H1 (cell line): ENCODE measurements around the gene SERP1. TPM values are rescaled to one million over a fixed set of nuclear protein-coding genes. Genes with fewer than 3 reads are reported as not detected.

Experiments used
- CTCF ChIA-PET: fragments of 300-600 bp; sonication (Branson Sonifier 250); formaldehyde crosslinking; loops from one replicate; lab custom pipeline; 2021; ENCODE audit not compliant: partially characterized antibody; lab: Charles Lee
- POLR2A ChIA-PET: fragments of 300-600 bp; sonication (Branson Sonifier 250); formaldehyde crosslinking; loops from one replicate; lab custom pipeline; 2021; ENCODE audit warnings: inconsistent platforms; ENCODE audit not compliant: partially characterized antibody; lab: Charles Lee
- DNase-seq, 2 experiments: peaks; one replicate each; pipeline versions ENCODE4 v3.0.0 to v3.0.0-alpha.2; 2010 to 2022; ENCODE audit warnings: low spot score in 2 of 2, low read depth in 1 of 2, mixed read lengths in 1 of 2
- FAIRE-seq: peaks from 2 replicates; lab custom pipeline; 2011; peaks lifted over from hg19 to GRCh38; lab: Jason Lieb, UNC
- H2AFZ ChIP-seq: 2 replicates; pipeline ENCODE4 v1.8.1; 2012; ENCODE audit warnings: low read length, inconsistent platforms
- H2AK5ac ChIP-seq: 2 replicates; pipeline ENCODE4 v1.6.1; 2013; ENCODE audit warnings: low read depth, low read length
- H2BK120ac ChIP-seq: replicated peaks from 2 replicates; pipeline ENCODE3; 2013; ENCODE audit warnings: low read depth, low read length, inconsistent platforms
- H2BK12ac ChIP-seq: 2 replicates; pipeline ENCODE4 v1.6.1; 2013; ENCODE audit warnings: low read depth, low read length
- H2BK15ac ChIP-seq: 2 replicates; pipeline ENCODE4 v1.6.1; 2013; ENCODE audit warnings: low read length
- H2BK20ac ChIP-seq: 2 replicates; pipeline ENCODE4 v1.6.1; 2013; ENCODE audit warnings: low read length
- H2BK5ac ChIP-seq: 2 replicates; pipeline ENCODE4 v1.6.1; 2013; ENCODE audit warnings: low read depth, low read length
- H3K14ac ChIP-seq: 2 replicates; pipeline ENCODE4 v1.6.1; 2013; ENCODE audit warnings: inconsistent platforms; ENCODE audit not compliant: insufficient read length
- H3K18ac ChIP-seq: 2 replicates; pipeline ENCODE4 v1.6.1; 2013; ENCODE audit warnings: low read length; ENCODE audit errors: extremely low read depth
- H3K23ac ChIP-seq: 2 replicates; pipeline ENCODE4 v1.6.1; 2013; ENCODE audit warnings: inconsistent platforms; ENCODE audit not compliant: insufficient read length
- H3K23me2 ChIP-seq: 2 replicates; pipeline ENCODE4 v1.6.1; 2013; ENCODE audit warnings: low read depth, low read length
- H3K27ac ChIP-seq: 2 replicates; pipeline ENCODE4 v1.6.1; 2011; ENCODE audit warnings: low read depth, low read length, inconsistent platforms
- H3K27me3 ChIP-seq, 4 experiments: replicated peaks in 1 of 4; 1 replicate in 1 of 4; 2 replicates in 3 of 4; pipeline versions ENCODE4 v1.6.1 to v1.8.1; 2011 to 2013; ENCODE audit warnings: low read length in 3 of 4, mild to moderate bottlenecking in 3 of 4, inconsistent platforms in 2 of 4, mixed read lengths in 2 of 4, moderate library complexity in 1 of 4; ENCODE audit not compliant: control insufficient read depth in 3 of 4, insufficient read depth in 3 of 4; ENCODE audit errors: extremely low read depth in 1 of 4
- H3K36me3 ChIP-seq, 4 experiments: 2 replicates each; pipeline versions ENCODE4 v1.6.1 to v1.8.1; 2011 to 2013; ENCODE audit warnings: mild to moderate bottlenecking in 4 of 4, low read length in 3 of 4, moderate library complexity in 2 of 4, control low read depth in 1 of 4, inconsistent platforms in 1 of 4; ENCODE audit not compliant: insufficient read depth in 4 of 4, control insufficient read depth in 2 of 4
- H3K4ac ChIP-seq: replicated peaks from 2 replicates; pipeline ENCODE3; 2013; ENCODE audit warnings: low read length, low read depth, mixed read lengths, inconsistent platforms; ENCODE audit not compliant: insufficient read length
- H3K4me1 ChIP-seq, 4 experiments: replicated peaks in 1 of 4; 1 replicate in 1 of 4; 2 replicates in 3 of 4; pipeline versions ENCODE4 v1.6.1 to v1.8.1; 2011 to 2013; ENCODE audit warnings: low read length in 3 of 4, inconsistent platforms in 2 of 4, mixed read lengths in 1 of 4; ENCODE audit not compliant: insufficient read depth in 4 of 4, control insufficient read depth in 3 of 4
- H3K4me2 ChIP-seq, 2 experiments: 2 replicates each; pipeline versions ENCODE4 v1.6.1 to v1.8.1; 2011 to 2013; ENCODE audit warnings: low read depth in 2 of 2, low read length in 2 of 2, control low read depth in 1 of 2, inconsistent platforms in 1 of 2, mild to moderate bottlenecking in 1 of 2; ENCODE audit not compliant: insufficient read depth in 1 of 2
- H3K4me3 ChIP-seq, 4 experiments: fragments of 200-600, 300-600 bp in 1 of 4; sonication (generic), shearing (Covaris generic), sonication (Bioruptor Twin) in 1 of 4; 2 replicates each; pipeline versions ENCODE4 v1.5.1 to v1.8.1; 2011 to 2016; ENCODE audit warnings: low read length in 4 of 4, low read depth in 3 of 4, control low read depth in 2 of 4, inconsistent platforms in 2 of 4, mild to moderate bottlenecking in 2 of 4, mixed read lengths in 1 of 4, moderate library complexity in 1 of 4; ENCODE audit not compliant: insufficient read depth in 2 of 4; ENCODE audit errors: extremely low read depth in 1 of 4
- H3K56ac ChIP-seq: replicated peaks from 2 replicates; pipeline ENCODE3; 2013; ENCODE audit warnings: low read depth, mild to moderate bottlenecking, mixed read lengths, low read length, inconsistent platforms; ENCODE audit not compliant: insufficient read length
- H3K79me1 ChIP-seq: 2 replicates; pipeline ENCODE4 v1.6.1; 2013; ENCODE audit warnings: low read depth, low read length, control low read depth
- H3K79me2 ChIP-seq, 2 experiments: 2 replicates each; pipeline versions ENCODE4 v1.6.1 to v1.8.1; 2012 to 2013; ENCODE audit warnings: low read length in 2 of 2, mild to moderate bottlenecking in 2 of 2, inconsistent platforms in 1 of 2; ENCODE audit not compliant: insufficient read depth in 2 of 2, control insufficient read depth in 1 of 2
- H3K9ac ChIP-seq, 4 experiments: replicated peaks in 1 of 4; 1 replicate in 1 of 4; 2 replicates in 3 of 4; pipeline versions ENCODE4 v1.6.1 to v1.8.1; 2011 to 2013; ENCODE audit warnings: low read depth in 3 of 4, low read length in 3 of 4, control low read depth in 2 of 4, mild to moderate bottlenecking in 2 of 4, moderate library complexity in 2 of 4, inconsistent platforms in 1 of 4; ENCODE audit errors: extremely low read depth in 1 of 4
- H3K9me3 ChIP-seq, 2 experiments: 2 replicates each; pipeline versions ENCODE4 v1.6.1 to v1.8.1; 2012 to 2013; ENCODE audit warnings: mild to moderate bottlenecking in 2 of 2, moderate library complexity in 2 of 2, control low read depth in 1 of 2, inconsistent platforms in 1 of 2, low read depth in 1 of 2, low read length in 1 of 2, mixed read lengths in 1 of 2; ENCODE audit not compliant: insufficient read depth in 2 of 2
- H4K20me1 ChIP-seq, 2 experiments: replicated peaks in 1 of 2; 2 replicates each; pipeline versions ENCODE3 to v1.8.1; 2011 to 2013; ENCODE audit warnings: inconsistent platforms in 2 of 2, low read length in 2 of 2, mild to moderate bottlenecking in 1 of 2; ENCODE audit not compliant: insufficient read depth in 2 of 2, control insufficient read depth in 1 of 2
- H4K5ac ChIP-seq: 2 replicates; pipeline ENCODE4 v1.6.1; 2013; ENCODE audit warnings: low read length, low read depth, mixed read lengths, inconsistent platforms; ENCODE audit not compliant: insufficient read length
- H4K8ac ChIP-seq: 2 replicates; pipeline ENCODE4 v1.8.0; 2013; ENCODE audit warnings: mild to moderate bottlenecking, moderate library complexity, low read length, inconsistent platforms; ENCODE audit not compliant: insufficient read depth; ENCODE audit errors: extremely low read depth
- H4K91ac ChIP-seq: replicated peaks from 2 replicates; pipeline ENCODE3; 2013; ENCODE audit warnings: low read length, mixed read lengths, inconsistent platforms; ENCODE audit not compliant: insufficient read length
- CBX8 ChIP-seq: fragments of 300-800, 300-1000 bp; sonication (generic); IDR thresholded peaks from 2 replicates; pipeline ENCODE4 v1.7.1; 2016; ENCODE audit warnings: low read depth, low read length, borderline replicate concordance
- SIX5 ChIP-seq: IDR thresholded peaks from 2 replicates; pipeline ENCODE4 v1.6.1; 2011; ENCODE audit warnings: mild to moderate bottlenecking, low read depth, low read length
- SP2 ChIP-seq: IDR thresholded peaks from 2 replicates; pipeline ENCODE4 v1.6.1; 2012; ENCODE audit warnings: mild to moderate bottlenecking, low read length, inconsistent platforms
- WGBS, 2 experiments: shearing (Covaris generic) in 1 of 2; methylation state at CpG; one replicate each; pipeline versions ENCODE4 v1.1.6 to v1.1.7; 2013 to 2015; ENCODE audit warnings: low lambda C conversion rate in 2 of 2, mixed read lengths in 2 of 2, inconsistent platforms in 1 of 2, low coverage in 1 of 2, missing lambda C conversion rate in 1 of 2; ENCODE audit not compliant: insufficient replicate concordance in 2 of 2, insufficient coverage in 1 of 2, insufficient read length in 1 of 2; ENCODE audit errors: extremely low coverage in 1 of 2, missing lambda C conversion rate in 1 of 2; 5-methylcytosine and 5-hydroxymethylcytosine counted together
- polyA plus RNA-seq, 7 experiments: library from polyadenylated mRNA; depleted of rRNA in 3 of 7; stranded (reverse) in 5 of 7; unstranded in 2 of 7; fragments of >200 nt in 5 of 7; fragments of 200-250 nt in 2 of 7; gene quantifications; 1 replicate in 5 of 7; 2 replicates in 1 of 7; 4 replicates in 1 of 7; pipeline versions ENCODE4 v1.2.1 to v1.2.3, GENCODE V29; 2011 to 2013; ENCODE audit warnings: missing spikeins in 2 of 7, mixed read lengths in 2 of 7
- total RNA-seq: library from RNA; stranded (reverse); fragmentation: NEBNext Ultra II Directional; extraction: Animal tissue kit (Norgen Biotek cat#: 25700); gene quantifications from 2 replicates; pipeline ENCODE4 v1.2.1, GENCODE V29; 2021
- TF ChIP-seq, protein P1 (sequence below): IDR thresholded peaks from 2 replicates; pipeline ENCODE4 v1.6.1; 2012; ENCODE audit warnings: inconsistent platforms

The SERP1 gene
- total and polyA plus RNA-seq, 2 of the 8 experiments (the other 6 are each of a cell fraction or from before 2014, with no cell fraction given) = 90.3 to 98.2 TPM

DNA sequence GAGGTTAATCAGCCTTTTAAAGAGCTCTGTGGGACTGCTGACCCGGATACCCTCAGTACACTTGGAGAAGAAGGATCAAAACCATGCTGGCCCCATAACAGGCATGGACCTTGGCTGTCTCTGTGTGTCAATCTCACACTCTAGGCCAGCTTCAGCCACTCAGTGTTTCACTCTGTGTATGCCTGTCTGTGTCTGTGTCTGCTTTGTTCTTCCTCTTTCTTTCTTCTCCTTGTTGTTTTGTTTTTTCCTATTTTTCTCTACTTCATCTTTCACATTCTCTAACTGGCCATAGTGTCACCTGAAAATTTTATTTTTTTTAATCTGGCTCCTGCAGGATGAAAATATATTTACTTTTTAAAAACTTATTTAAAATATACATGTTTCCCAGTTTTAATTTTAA, 51.1 kb downstream of the SERP1 start:
- H4K5ac ChIP-seq = no peak overlapping the region
- no peak overlapping the region for H2BK12ac ChIP-seq
- H3K27me3 ChIP-seq = peaks cover 0 to 1% (median 0%) of the 10 kb centered on the region in 4 experiments; a peak in 1 of 7 replicates
- no peak overlapping the region for H4K8ac ChIP-seq
- H3K4me1 ChIP-seq = no peaks in the 10 kb centered on the region
- H3K23me2 ChIP-seq = no peaks in the 10 kb centered on the region
- H3K4ac ChIP-seq = no peak overlapping the region
- CTCF ChIA-PET = interaction anchor here (0.6 to 6.5 kb wide), 42 partner anchors 9 to 299 kb away, joined by 3 to 76 read pairs (median 4); partner anchors contain the start of gene TSC22D2
- H3K9me3 ChIP-seq = peaks cover 3% of the 10 kb centered on the region in 2 experiments; a peak in 1 of 4 replicates
- no peak for FAIRE-seq
- H3K14ac ChIP-seq = no peak overlapping the region
- no peak for TF ChIP-seq CBX8
- TF ChIP-seq SIX5 = no peak
- TF ChIP-seq, protein P1, sequence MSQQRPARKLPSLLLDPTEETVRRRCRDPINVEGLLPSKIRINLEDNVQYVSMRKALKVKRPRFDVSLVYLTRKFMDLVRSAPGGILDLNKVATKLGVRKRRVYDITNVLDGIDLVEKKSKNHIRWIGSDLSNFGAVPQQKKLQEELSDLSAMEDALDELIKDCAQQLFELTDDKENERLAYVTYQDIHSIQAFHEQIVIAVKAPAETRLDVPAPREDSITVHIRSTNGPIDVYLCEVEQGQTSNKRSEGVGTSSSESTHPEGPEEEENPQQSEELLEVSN = no peak
- no peak for TF ChIP-seq SP2
- TF ChIP-seq, all 59 proteins: peak for 0
- Histone ChIP-seq H2BK120ac (no peak overlapping the region), H3K79me2 (no peaks in the 10 kb centered on the region), H3K9ac (no peak overlapping the region), H3K79me1 (no peaks in the 10 kb centered on the region), H3K4me3 (no peak overlapping the region), H2AK5ac (no peak overlapping the region), H2BK15ac (no peak overlapping the region), H2BK5ac (no peak overlapping the region), H2AFZ (peak overlapping the region; percentile 97; the same call in 1 of the 2 replicates), H3K56ac (no peak overlapping the region), H4K91ac (no peak overlapping the region), H3K36me3 (no peaks in the 10 kb centered on the region), H4K20me1 (no peaks in the 10 kb centered on the region), H3K23ac (no peak overlapping the region), H3K4me2 (no peak overlapping the region), H2BK20ac (no peak overlapping the region), H3K27ac (no peak overlapping the region), H3K18ac (no peak overlapping the region)
- WGBS, 2 experiments = 81% methylated on average over 1 of the region's 1 CpG; no CpG with 5 or more reads in 1 of the 2 experiments
- POLR2A ChIA-PET = interaction anchor here (0.9 to 1.3 kb wide), 4 partner anchors 9 to 267 kb away, joined by 3 to 4 read pairs (median 3); no protein-coding TSS in a partner anchor
- DNase-seq = no peak
